ENCODE data around the gene KCNK13. TPM values are rescaled to one million over a fixed set of nuclear protein-coding genes. Genes with fewer than 3 reads are reported as not detected.

KCNK13 gene
- total RNA-seq (2021) (0.14 to 0.27 TPM (median 0.17 TPM) in 3 replicates), Bru-seq, nascent RNA (percentile 15 among the genes with signal in this experiment)
- long read RNA-seq, experiment 1 = 0 reads
- long read RNA-seq, experiment 2 = 0 reads
- long read RNA-seq, experiment 3 = 0 reads

DNA sequence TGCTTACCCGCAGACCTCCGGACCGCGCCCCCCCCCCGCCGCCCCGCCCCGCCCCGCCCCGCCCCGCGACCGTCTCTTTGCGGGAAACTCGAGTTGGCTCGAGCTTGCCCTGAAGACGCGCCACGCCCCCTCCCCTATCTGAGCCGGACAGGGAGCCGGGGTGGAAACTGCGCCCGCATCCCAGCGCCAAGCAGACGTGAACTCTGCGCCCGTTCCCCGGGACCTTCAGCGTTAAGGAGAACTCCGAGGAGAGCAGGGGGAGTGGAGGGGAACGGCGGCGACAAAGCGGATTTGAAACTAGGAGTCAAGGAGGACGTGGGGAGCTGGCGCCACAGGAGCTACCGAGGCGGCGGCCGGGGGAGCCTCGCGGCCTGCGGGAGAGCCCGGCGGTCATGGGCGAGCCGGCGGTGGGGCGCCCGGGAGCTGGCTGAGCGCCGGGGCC is at the start of gene KCNK13:
TSS of gene KCNK13 (plus strand) at position 310 of the 442 bp plus-strand sequence. CDS start 212 bp downstream, outside the sequence.
- H3K27ac Mint-ChIP-seq = no peak within 1 kb of the TSS
- ATAC-seq (peak; percentile 1; the same call in 1 of the 2 replicates), DNase-seq (ENCODE audit: low spot score) (peak; percentile 61)
- no peaks in the 10 kb centered on the region for H3K36me3 Mint-ChIP-seq
- peaks cover 84% of the 10 kb centered on the region for H3K27me3 Mint-ChIP-seq (ENCODE audit: low read depth)
- no peaks in the 10 kb centered on the region for H3K9me3 Mint-ChIP-seq
- ChIA-PET CTCF (interaction anchor here (0.6 to 2.8 kb wide), 6 partner anchors 46 to 1201 kb away, joined by 3 to 27 read pairs (median 9); no protein-coding TSS in a partner anchor), POLR2A (no interaction called here)
- H3K4me3 Mint-ChIP-seq = peak within 1 kb of the TSS; percentile 84
- H3K4me1 Mint-ChIP-seq = peaks cover 28% of the 10 kb centered on the region
- TF ChIP-seq, protein P1, sequence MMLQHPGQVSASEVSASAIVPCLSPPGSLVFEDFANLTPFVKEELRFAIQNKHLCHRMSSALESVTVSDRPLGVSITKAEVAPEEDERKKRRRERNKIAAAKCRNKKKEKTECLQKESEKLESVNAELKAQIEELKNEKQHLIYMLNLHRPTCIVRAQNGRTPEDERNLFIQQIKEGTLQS (CRISPR knock-in tag; conservative IDR thresholded peaks at IDR 0.05) = no peak
- no peak for TF ChIP-seq ZNF121 (CRISPR knock-in tag; IDR thresholded peaks at IDR 0.05)
- TF ChIP-seq, protein P2, sequence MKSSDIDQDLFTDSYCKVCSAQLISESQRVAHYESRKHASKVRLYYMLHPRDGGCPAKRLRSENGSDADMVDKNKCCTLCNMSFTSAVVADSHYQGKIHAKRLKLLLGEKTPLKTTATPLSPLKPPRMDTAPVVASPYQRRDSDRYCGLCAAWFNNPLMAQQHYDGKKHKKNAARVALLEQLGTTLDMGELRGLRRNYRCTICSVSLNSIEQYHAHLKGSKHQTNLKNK (CRISPR knock-in tag; IDR thresholded peaks at IDR 0.05) = no peak
- TF ChIP-seq, protein P3, sequence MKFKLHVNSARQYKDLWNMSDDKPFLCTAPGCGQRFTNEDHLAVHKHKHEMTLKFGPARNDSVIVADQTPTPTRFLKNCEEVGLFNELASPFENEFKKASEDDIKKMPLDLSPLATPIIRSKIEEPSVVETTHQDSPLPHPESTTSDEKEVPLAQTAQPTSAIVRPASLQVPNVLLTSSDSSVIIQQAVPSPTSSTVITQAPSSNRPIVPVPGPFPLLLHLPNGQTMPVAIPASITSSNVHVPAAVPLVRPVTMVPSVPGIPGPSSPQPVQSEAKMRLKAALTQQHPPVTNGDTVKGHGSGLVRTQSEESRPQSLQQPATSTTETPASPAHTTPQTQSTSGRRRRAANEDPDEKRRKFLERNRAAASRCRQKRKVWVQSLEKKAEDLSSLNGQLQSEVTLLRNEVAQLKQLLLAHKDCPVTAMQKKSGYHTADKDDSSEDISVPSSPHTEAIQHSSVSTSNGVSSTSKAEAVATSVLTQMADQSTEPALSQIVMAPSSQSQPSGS (CRISPR knock-in tag; IDR thresholded peaks at IDR 0.05; ENCODE audit: borderline replicate concordance, low read depth) = no peak
- TF ChIP-seq FOXJ3 (CRISPR knock-in tag; IDR thresholded peaks at IDR 0.05; ENCODE audit: borderline replicate concordance) = no peak
- TF ChIP-seq NR3C1 (CRISPR knock-in tag; conservative IDR thresholded peaks at IDR 0.05; ENCODE audit: low read depth) = no peak
- TF ChIP-seq ZNF671 (CRISPR knock-in tag; IDR thresholded peaks at IDR 0.05) = no peak
- TF ChIP-seq KAT7 (CRISPR knock-in tag; IDR thresholded peaks at IDR 0.05; ENCODE audit: borderline replicate concordance) = no peak
- TF ChIP-seq TEAD1 (CRISPR knock-in tag; IDR thresholded peaks at IDR 0.05) = no peak

DNA sequence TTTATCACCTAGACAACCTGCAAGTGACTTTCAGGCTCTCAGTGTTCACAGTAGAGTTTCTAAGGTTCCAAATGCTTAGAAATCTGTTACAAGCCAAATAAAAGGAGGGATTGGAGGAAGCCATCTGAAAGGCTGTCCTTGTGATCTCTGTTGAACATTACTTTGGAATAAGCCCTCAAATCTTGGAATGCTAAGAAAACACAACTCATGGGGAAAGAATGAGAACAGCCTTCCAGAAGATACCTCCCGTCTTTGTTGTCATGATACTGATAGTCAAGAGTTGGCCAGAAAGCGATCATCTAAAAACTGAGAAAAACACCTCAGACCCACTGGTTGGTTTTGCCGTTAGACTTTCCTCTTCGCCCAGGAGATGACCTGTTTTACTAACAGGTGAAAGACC is 44.4 kb upstream of the KCNK13 start:
- peaks cover 11% of the 10 kb centered on the region for H3K9me3 Mint-ChIP-seq
- no peak for ATAC-seq
- peaks cover 54% of the 10 kb centered on the region for H3K36me3 Mint-ChIP-seq
- 0 out of 2 replicates have a peak overlapping the region, but pooled peaks have one; percentile 15 for H3K27ac Mint-ChIP-seq
- no peaks in the 10 kb centered on the region for H3K4me1 Mint-ChIP-seq
- no peaks in the 10 kb centered on the region; the same call in 1 of the 2 replicates for H3K27me3 Mint-ChIP-seq (ENCODE audit: low read depth)
- H3K4me3 Mint-ChIP-seq = no peak overlapping the region
- DNase-seq (ENCODE audit: low spot score) = no peak
- POLR2A ChIA-PET = no interaction called here
- TF ChIP-seq, protein P4, sequence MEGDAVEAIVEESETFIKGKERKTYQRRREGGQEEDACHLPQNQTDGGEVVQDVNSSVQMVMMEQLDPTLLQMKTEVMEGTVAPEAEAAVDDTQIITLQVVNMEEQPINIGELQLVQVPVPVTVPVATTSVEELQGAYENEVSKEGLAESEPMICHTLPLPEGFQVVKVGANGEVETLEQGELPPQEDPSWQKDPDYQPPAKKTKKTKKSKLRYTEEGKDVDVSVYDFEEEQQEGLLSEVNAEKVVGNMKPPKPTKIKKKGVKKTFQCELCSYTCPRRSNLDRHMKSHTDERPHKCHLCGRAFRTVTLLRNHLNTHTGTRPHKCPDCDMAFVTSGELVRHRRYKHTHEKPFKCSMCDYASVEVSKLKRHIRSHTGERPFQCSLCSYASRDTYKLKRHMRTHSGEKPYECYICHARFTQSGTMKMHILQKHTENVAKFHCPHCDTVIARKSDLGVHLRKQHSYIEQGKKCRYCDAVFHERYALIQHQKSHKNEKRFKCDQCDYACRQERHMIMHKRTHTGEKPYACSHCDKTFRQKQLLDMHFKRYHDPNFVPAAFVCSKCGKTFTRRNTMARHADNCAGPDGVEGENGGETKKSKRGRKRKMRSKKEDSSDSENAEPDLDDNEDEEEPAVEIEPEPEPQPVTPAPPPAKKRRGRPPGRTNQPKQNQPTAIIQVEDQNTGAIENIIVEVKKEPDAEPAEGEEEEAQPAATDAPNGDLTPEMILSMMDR (IDR thresholded peaks at IDR 0.05) = no peak
- TF ChIP-seq, protein P5, sequence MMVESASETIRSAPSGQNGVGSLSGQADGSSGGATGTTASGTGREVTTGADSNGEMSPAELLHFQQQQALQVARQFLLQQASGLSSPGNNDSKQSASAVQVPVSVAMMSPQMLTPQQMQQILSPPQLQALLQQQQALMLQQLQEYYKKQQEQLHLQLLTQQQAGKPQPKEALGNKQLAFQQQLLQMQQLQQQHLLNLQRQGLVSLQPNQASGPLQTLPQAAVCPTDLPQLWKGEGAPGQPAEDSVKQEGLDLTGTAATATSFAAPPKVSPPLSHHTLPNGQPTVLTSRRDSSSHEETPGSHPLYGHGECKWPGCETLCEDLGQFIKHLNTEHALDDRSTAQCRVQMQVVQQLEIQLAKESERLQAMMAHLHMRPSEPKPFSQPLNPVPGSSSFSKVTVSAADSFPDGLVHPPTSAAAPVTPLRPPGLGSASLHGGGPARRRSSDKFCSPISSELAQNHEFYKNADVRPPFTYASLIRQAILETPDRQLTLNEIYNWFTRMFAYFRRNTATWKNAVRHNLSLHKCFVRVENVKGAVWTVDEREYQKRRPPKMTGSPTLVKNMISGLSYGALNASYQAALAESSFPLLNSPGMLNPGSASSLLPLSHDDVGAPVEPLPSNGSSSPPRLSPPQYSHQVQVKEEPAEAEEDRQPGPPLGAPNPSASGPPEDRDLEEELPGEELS (CRISPR knock-in tag; IDR thresholded peaks at IDR 0.05) = no peak
- TF ChIP-seq, protein P6, sequence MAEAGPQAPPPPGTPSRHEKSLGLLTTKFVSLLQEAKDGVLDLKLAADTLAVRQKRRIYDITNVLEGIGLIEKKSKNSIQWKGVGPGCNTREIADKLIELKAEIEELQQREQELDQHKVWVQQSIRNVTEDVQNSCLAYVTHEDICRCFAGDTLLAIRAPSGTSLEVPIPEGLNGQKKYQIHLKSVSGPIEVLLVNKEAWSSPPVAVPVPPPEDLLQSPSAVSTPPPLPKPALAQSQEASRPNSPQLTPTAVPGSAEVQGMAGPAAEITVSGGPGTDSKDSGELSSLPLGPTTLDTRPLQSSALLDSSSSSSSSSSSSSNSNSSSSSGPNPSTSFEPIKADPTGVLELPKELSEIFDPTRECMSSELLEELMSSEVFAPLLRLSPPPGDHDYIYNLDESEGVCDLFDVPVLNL (CRISPR knock-in tag; IDR thresholded peaks at IDR 0.05; ENCODE audit: borderline replicate concordance, low read depth) = no peak
- no peak for TF ChIP-seq ESRRA (CRISPR knock-in tag; IDR thresholded peaks at IDR 0.05; ENCODE audit: borderline replicate concordance)
- TF ChIP-seq FOXK1 (CRISPR knock-in tag; IDR thresholded peaks at IDR 0.05) = no peak
- no peak for TF ChIP-seq SOX15 (CRISPR knock-in tag; IDR thresholded peaks at IDR 0.05)
- TF ChIP-seq FOXJ3 (CRISPR knock-in tag; IDR thresholded peaks at IDR 0.05; ENCODE audit: borderline replicate concordance) = no peak
- TF ChIP-seq GABPB1 (CRISPR knock-in tag; IDR thresholded peaks at IDR 0.05) = no peak
- no peak for TF ChIP-seq GTF2I (CRISPR knock-in tag; conservative IDR thresholded peaks at IDR 0.05)
- TF ChIP-seq, protein P1 (CRISPR knock-in tag; conservative IDR thresholded peaks at IDR 0.05) = no peak
- TF ChIP-seq, protein P7, sequence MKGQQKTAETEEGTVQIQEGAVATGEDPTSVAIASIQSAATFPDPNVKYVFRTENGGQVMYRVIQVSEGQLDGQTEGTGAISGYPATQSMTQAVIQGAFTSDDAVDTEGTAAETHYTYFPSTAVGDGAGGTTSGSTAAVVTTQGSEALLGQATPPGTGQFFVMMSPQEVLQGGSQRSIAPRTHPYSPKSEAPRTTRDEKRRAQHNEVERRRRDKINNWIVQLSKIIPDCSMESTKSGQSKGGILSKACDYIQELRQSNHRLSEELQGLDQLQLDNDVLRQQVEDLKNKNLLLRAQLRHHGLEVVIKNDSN (CRISPR knock-in tag; IDR thresholded peaks at IDR 0.05) = no peak
- CTCF ChIA-PET = interaction anchor here (0.9 kb wide), 1 partner anchor 43 kb away, joined by 3 read pairs; no protein-coding TSS in a partner anchor
